Measurements from ENCODE around the gene RNF112.

Gene RNF112

GRCh38 chr17:19410875-19411620 is at the start of gene RNF112:
RNF112 (plus strand) TSS chr17:19411232; CDS start chr17:19411409, 177 bp downstream.
- no peak for FAIRE-seq
- no peak for DNase-seq (ENCODE audit: extremely low spot score, insufficient read length, low read depth)

GRCh38 chr17:19361326-19361725 is 49.7 kb upstream of the RNF112 start:
- no peak for DNase-seq (ENCODE audit: extremely low spot score, insufficient read length, low read depth)
- FAIRE-seq = no peak

- FAIRE-seq (no peak), DNase-seq (ENCODE audit: extremely low spot score, insufficient read length, low read depth) (no peak)
These were observed 49.1 kb upstream of the RNF112 start for GRCh38 chr17:19361944-19362276.

- peak; percentile 99 for DNase-seq (ENCODE audit: extremely low spot score, insufficient read length, low read depth)
These were observed 48.5 kb upstream of the RNF112 start, which contains the start of gene B9D1 for GRCh38 chr17:19362277-19363113. B9D1 (minus strand) TSS chr17:19362723; CDS start chr17:19362569, 154 bp downstream.

GRCh38 chr17:19363114-19363438 is 48.0 kb upstream of the RNF112 start:
- FAIRE-seq (no peak), DNase-seq (ENCODE audit: extremely low spot score, insufficient read length, low read depth) (no peak)

More at GRCh38 chr17:19362277-19363113, 48.5 kb upstream of the RNF112 start, which contains the start of gene B9D1:
- FAIRE-seq = peak; percentile 89

- no peak for DNase-seq (ENCODE audit: extremely low spot score, insufficient read length, low read depth)
- FAIRE-seq = no peak
These were observed 47.5 kb upstream of the RNF112 start for GRCh38 chr17:19363460-19364035.

GRCh38 chr17:19364699-19365498 is 46.1 kb upstream of the RNF112 start:
- DNase-seq (ENCODE audit: extremely low spot score, insufficient read length, low read depth) (no peak), FAIRE-seq (no peak)

GRCh38 chr17:19365499-19365817 is 45.6 kb upstream of the RNF112 start:
- DNase-seq (ENCODE audit: extremely low spot score, insufficient read length, low read depth) (no peak), FAIRE-seq (no peak)

GRCh38 chr17:19365833-19366636 is 45.0 kb upstream of the RNF112 start:
- no peak for DNase-seq (ENCODE audit: extremely low spot score, insufficient read length, low read depth)
- no peak for FAIRE-seq

GRCh38 chr17:19366637-19366972 is 44.4 kb upstream of the RNF112 start:
- DNase-seq (ENCODE audit: extremely low spot score, insufficient read length, low read depth) = no peak
- FAIRE-seq = no peak

- no peak for FAIRE-seq
- DNase-seq (ENCODE audit: extremely low spot score, insufficient read length, low read depth) = no peak
These were observed 42.8 kb upstream of the RNF112 start for GRCh38 chr17:19368229-19368628.

GRCh38 chr17:19369107-19369778 is 41.8 kb upstream of the RNF112 start:
- no peak for FAIRE-seq
- DNase-seq (ENCODE audit: extremely low spot score, insufficient read length, low read depth) = no peak

- no peak for DNase-seq (ENCODE audit: extremely low spot score, insufficient read length, low read depth)
- no peak for FAIRE-seq
These were observed 41.1 kb upstream of the RNF112 start for GRCh38 chr17:19369846-19370492.

- FAIRE-seq (peak; percentile 86), DNase-seq (ENCODE audit: extremely low spot score, insufficient read length, low read depth) (peak; percentile 54)
These were observed 40.5 kb upstream of the RNF112 start for GRCh38 chr17:19370493-19370960.

- FAIRE-seq = no peak
- DNase-seq (ENCODE audit: extremely low spot score, insufficient read length, low read depth) = no peak
These were observed 39.6 kb upstream of the RNF112 start for GRCh38 chr17:19371259-19372010.

GRCh38 chr17:19372011-19372370 is 39.0 kb upstream of the RNF112 start:
- FAIRE-seq (no peak), DNase-seq (ENCODE audit: extremely low spot score, insufficient read length, low read depth) (no peak)

- no peak for FAIRE-seq
- DNase-seq (ENCODE audit: extremely low spot score, insufficient read length, low read depth) = no peak
These were observed 38.6 kb upstream of the RNF112 start for GRCh38 chr17:19372439-19372838.

Measured in GM18507 (cell line).